Choroid plexus epithelial cell (primary cell): ENCODE data around the gene VKORC1.

Experiments
- DNase-seq: peaks from one replicate; pipeline ENCODE4 v3.0.0-alpha.2; 2010; ENCODE audit warnings: low read depth
- H3K4me3 ChIP-seq: 2 replicates; pipeline ENCODE4 v1.5.1; 2011; ENCODE audit warnings: low read depth, mild to moderate bottlenecking, control low read depth, low read length, moderate library complexity
- CTCF ChIP-seq: conservative IDR thresholded peaks from 2 replicates; pipeline ENCODE4 v1.5.1; 2011; ENCODE audit warnings: low read depth, mild to moderate bottlenecking, control low read depth, inconsistent platforms, low read length, moderate library complexity

The VKORC1 gene

GRCh38 chr16:31117384-31118222 is 23.0 kb upstream of the VKORC1 start, which contains the start of gene KAT8:
Gene KAT8 (plus strand): TSS chr16:31117664. CDS start chr16:31117682, 18 bp downstream.
- DNase-seq = peak; percentile 99
- H3K4me3 ChIP-seq = peak within 1 kb of the TSS; percentile 71
- no peak for TF ChIP-seq CTCF

- H3K4me3 ChIP-seq = no peak overlapping the region
- no peak for DNase-seq
- no peak for TF ChIP-seq CTCF
Measured at GRCh38 chr16:31114468-31114867, 19.9 kb upstream of the VKORC1 start.

- H3K4me3 ChIP-seq = no peak overlapping the region
- DNase-seq = no peak
- TF ChIP-seq CTCF = no peak
Measured at GRCh38 chr16:31113121-31114120, 18.8 kb upstream of the VKORC1 start.

- no peak overlapping the region for H3K4me3 ChIP-seq
- no peak for TF ChIP-seq CTCF
- no peak for DNase-seq
Measured at GRCh38 chr16:31112711-31113110, 18.1 kb upstream of the VKORC1 start.

- no peak overlapping the region for H3K4me3 ChIP-seq
- TF ChIP-seq CTCF = no peak
- DNase-seq = no peak
Measured at GRCh38 chr16:31111881-31112466, 17.4 kb upstream of the VKORC1 start.

- no peak overlapping the region for H3K4me3 ChIP-seq
- no peak for DNase-seq
- TF ChIP-seq CTCF = no peak
Measured at GRCh38 chr16:31110106-31111034, 15.8 kb upstream of the VKORC1 start.
